Measurements from ENCODE around the gene PKP2. TPM values are rescaled to one million over a fixed set of nuclear protein-coding genes. Genes with fewer than 3 reads are reported as not detected.

Gene PKP2
- total and polyA plus RNA-seq, 9 of the 15 experiments (the other 6 are each of a cell fraction or from before 2014, with no cell fraction given): 1.6 to 4.2 (median 2.8) TPM

GRCh38 chr12:32768518-32768917 is 128.1 kb downstream of the PKP2 start:
- Histone ChIP-seq H4K20me1 (replicated peaks; ENCODE audit: control insufficient read depth, insufficient read depth, low read length) (no peaks in the 10 kb centered on the region), H3K4me1 (replicated peaks in 1 of 2; ENCODE audit: control insufficient read depth in 2 of 2, insufficient read depth in 2 of 2, low read length in 2 of 2) (no peaks in the 10 kb centered on the region), H3K36me3 (ENCODE audit: control insufficient read depth, insufficient read depth, low read length) (no peaks in the 10 kb centered on the region), H3K27me3 (ENCODE audit: control insufficient read depth in 2 of 2, insufficient read depth in 2 of 2, low read length in 2 of 2) (peaks cover 2 to 7% of the 10 kb centered on the region in 2 experiments; a peak in 2 of 5 replicates), H3K9me1 (ENCODE audit: control insufficient read depth, insufficient read depth, low read length) (no peaks in the 10 kb centered on the region), H3K4me3 (no peak overlapping the region), H3K79me2 (ENCODE audit: control insufficient read depth, insufficient read depth, low read length) (no peaks in the 10 kb centered on the region), H2AFZ (ENCODE audit: low read depth, low read length) (no peak overlapping the region), H3K9ac (ENCODE audit: insufficient read depth in 1 of 2, low read depth in 2 of 2, low read length in 2 of 2) (no peak overlapping the region), H3K4me2 (ENCODE audit: insufficient read depth, low read length) (no peak overlapping the region), H3K9me3 (replicated peaks; ENCODE audit: control insufficient read depth, insufficient read depth, low read depth, low read length) (no peaks in the 10 kb centered on the region), H3K27ac (ENCODE audit: extremely low read depth, low read depth, low read length) (no peak overlapping the region)
- ChIA-PET CTCF (ENCODE audit: low intra/inter-chr PET ratio) (no interaction called here), POLR2A (no interaction called here)
- BruUV-seq (replicated peaks): no TSS peak
- WGBS (ENCODE audit: insufficient coverage, low coverage, missing lambda C conversion rate): 3% methylated on average over 4 of the region's 4 CpGs
- no peak for TF ChIP-seq SNIP1 (IDR thresholded peaks at IDR 0.05; ENCODE audit: low read depth)
- no peak for TF ChIP-seq HNRNPLL (IDR thresholded peaks at IDR 0.05; ENCODE audit: low read depth, low read length, poor library complexity, severe bottlenecking)
- TF ChIP-seq CREB3L1 (IDR thresholded peaks at IDR 0.05; ENCODE audit: borderline replicate concordance, low read depth): no peak
- no peak for ATAC-seq
- no peak for FAIRE-seq
- intact Hi-C loops (cut with micrococcal nuclease): no loop called here
- in situ Hi-C loops (cut with MboI): no loop called here
- no peak for DNase-seq (ENCODE audit: extremely low read depth in 1 of 4, low spot score in 3 of 4)

GRCh38 chr12:32765906-32766305 is 130.7 kb downstream of the PKP2 start:
- ATAC-seq (no peak), FAIRE-seq (no peak), DNase-seq (ENCODE audit: extremely low read depth in 1 of 4, low spot score in 3 of 4) (no peak)
- CTCF ChIA-PET (ENCODE audit: low intra/inter-chr PET ratio): no interaction called here
- no peak overlapping the region for H3K4me3 ChIP-seq
- WGBS (ENCODE audit: insufficient coverage, low coverage, missing lambda C conversion rate): 10% methylated on average over 4 of the region's 4 CpGs
- H3K4me2 ChIP-seq (ENCODE audit: insufficient read depth, low read length): no peak overlapping the region
- POLR2A ChIA-PET: no interaction called here
- no TSS peak for BruUV-seq (replicated peaks)
- no peak for TF ChIP-seq ESRRA (IDR thresholded peaks at IDR 0.05; ENCODE audit: borderline replicate concordance, low read depth)
- no peak overlapping the region for H2AFZ ChIP-seq (ENCODE audit: low read depth, low read length)
- no peaks in the 10 kb centered on the region for H3K79me2 ChIP-seq (ENCODE audit: control insufficient read depth, insufficient read depth, low read length)
- H3K4me1 ChIP-seq (replicated peaks in 1 of 2; ENCODE audit: control insufficient read depth in 2 of 2, insufficient read depth in 2 of 2, low read length in 2 of 2): no peaks in the 10 kb centered on the region
- H3K27me3 ChIP-seq (ENCODE audit: control insufficient read depth in 2 of 2, insufficient read depth in 2 of 2, low read length in 2 of 2): no peaks in the 10 kb centered on the region
- intact Hi-C loops (cut with micrococcal nuclease) (no loop called here), in situ Hi-C loops (cut with MboI) (no loop called here)
- no peaks in the 10 kb centered on the region for H4K20me1 ChIP-seq (replicated peaks; ENCODE audit: control insufficient read depth, insufficient read depth, low read length)
- H3K9me1 ChIP-seq (ENCODE audit: control insufficient read depth, insufficient read depth, low read length): no peaks in the 10 kb centered on the region
- H3K36me3 ChIP-seq (ENCODE audit: control insufficient read depth, insufficient read depth, low read length): no peaks in the 10 kb centered on the region
- no peak overlapping the region for H3K9ac ChIP-seq (ENCODE audit: insufficient read depth in 1 of 2, low read depth in 2 of 2, low read length in 2 of 2)
- no peak overlapping the region for H3K27ac ChIP-seq (ENCODE audit: extremely low read depth, low read depth, low read length)
- H3K9me3 ChIP-seq (replicated peaks; ENCODE audit: control insufficient read depth, insufficient read depth, low read depth, low read length): no peaks in the 10 kb centered on the region
